ENCODE data around the gene ZNF888.
"Not testable (repeated sequence)": the region's sequence is repeated elsewhere in the genome, so short reads cannot be mapped to it uniquely, and the experiment has no call there.

Gene ZNF888

GRCh38 chr19:52871466-52871865, 51.8 kb downstream of the ZNF888 start:
- DNase-seq = no peak

DNA sequence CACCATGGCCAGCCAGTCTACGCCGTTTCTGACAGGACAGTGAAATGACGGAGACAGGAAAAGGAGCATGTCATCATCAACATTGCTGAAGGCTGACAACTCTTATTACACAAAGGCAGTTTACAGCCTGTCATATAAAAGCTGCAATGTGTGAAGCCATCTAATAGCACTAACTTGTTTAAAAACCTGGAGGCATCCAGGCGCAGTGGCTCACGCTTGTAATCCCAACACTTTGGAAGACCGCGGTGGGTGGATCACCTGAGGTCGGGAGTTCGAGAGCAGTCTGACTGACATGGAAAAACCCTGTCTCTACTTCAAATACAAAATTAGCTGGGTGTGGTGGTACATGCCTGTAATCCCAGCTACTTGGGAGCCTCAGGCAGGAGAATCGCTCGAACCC, 55.2 kb downstream of the ZNF888 start:
- not testable (repeated sequence) for DNase-seq

DNA sequence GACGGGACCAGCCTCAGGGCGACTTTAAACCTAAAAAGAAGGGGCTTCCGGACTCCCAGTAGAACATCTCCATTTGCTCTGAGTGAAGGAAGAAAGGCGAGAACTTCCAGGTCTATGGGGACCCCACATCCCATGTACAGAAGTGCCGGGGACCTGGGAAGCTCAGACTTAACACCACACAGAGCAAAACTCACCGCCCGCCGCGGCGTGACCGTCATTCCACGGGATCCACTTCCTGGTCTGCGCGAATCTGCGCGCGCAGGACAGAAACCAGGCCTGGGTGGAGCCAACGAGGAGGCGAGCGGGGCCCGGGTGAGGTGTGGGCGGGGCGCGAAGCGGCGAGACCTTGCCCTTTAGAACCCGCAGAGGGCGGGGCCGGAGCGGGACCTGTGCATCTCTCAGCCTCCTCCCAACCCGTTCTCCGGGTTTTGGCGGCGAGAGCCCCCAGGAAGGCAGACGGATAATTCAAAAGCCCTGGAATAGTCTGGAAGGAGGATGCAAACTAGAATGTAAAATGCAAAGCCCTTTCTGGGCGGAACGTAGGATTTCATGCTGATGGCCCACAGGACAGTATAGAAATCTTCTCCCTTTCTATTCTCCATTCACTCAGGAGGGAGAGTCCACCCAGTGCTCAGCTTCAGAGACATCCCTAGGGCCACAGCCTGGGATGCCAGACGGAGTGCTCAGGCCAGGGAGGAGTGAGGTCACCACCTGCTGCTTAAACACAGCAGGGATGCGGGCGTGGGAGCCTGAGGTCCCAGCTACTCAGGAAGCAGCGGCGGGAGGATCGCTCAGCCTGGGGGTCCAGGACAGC, 65.6 kb downstream of the ZNF888 start, which contains the start of gene ZNF468:
Gene ZNF468 (minus strand): TSS at position 242 of the 814 bp plus-strand sequence. CDS start 3,347 bp downstream, outside the sequence.
- not testable (repeated sequence) for DNase-seq

GRCh38 chr19:52856540-52857377, 66.5 kb downstream of the ZNF888 start:
- DNase-seq = not testable (repeated sequence)
